ENCODE data around the gene AFF3.
A peak's percentile ranks its signal among the peaks of the same experiment; 100 is the strongest.

The AFF3 gene

DNA sequence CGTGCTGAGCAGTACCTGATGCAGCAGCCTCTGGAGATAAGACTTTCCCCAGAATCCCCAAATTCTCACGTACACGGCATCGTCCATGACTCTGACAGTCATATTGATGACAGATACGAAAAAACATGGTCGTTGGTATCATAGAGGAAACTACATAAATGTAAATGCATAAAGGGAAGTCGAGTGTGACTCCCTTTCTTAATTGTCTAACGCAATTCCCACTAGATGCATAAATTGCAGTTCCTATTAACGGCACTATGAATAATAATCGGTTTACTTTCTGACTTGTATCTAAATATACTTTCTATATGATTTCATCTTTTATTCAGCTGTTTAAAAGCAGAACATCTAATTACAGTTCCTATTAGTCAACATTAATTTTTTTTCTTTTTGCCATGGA, 330.0 kb downstream of the AFF3 start:
- DNase-seq: no peak

- DNase-seq: peak; percentile 94
Observed at GRCh38 chr2:99811544-99811943, 330.8 kb downstream of the AFF3 start.

GRCh38 chr2:99810225-99810624, 332.2 kb downstream of the AFF3 start:
- no peak for DNase-seq

DNA sequence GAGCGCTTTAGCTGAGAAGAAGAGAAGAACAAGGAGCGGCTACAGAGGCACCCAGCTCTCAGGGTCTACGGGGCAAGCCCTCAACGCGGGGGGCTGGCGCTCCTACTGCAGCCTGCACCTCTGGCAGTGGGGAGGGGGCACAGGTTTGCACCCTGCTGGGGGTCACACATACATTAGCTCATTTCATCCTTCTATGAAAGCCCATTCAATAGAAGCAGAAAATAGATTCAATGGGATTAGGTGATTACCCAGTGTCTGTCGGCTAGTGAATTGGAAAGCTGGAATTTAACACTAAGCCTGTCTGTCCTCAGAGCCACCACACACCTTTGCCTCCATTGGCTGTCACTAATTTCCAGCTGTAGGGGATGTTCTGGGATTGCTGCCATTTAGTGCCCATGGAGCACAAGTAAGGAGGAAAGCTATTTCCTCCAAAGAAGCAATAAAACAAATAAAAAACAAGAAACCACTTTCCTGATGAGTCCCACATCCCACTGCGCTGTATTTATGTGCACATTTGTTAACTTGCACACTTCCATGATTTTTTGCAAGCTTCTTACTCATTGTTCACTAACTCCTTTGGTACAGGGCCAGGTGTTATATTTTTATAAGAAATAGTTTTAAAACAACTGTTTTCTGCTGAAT, 333.0 kb downstream of the AFF3 start:
- no peak for DNase-seq

- DNase-seq: no peak
Observed at GRCh38 chr2:99808361-99809200, 333.8 kb downstream of the AFF3 start.

DNA sequence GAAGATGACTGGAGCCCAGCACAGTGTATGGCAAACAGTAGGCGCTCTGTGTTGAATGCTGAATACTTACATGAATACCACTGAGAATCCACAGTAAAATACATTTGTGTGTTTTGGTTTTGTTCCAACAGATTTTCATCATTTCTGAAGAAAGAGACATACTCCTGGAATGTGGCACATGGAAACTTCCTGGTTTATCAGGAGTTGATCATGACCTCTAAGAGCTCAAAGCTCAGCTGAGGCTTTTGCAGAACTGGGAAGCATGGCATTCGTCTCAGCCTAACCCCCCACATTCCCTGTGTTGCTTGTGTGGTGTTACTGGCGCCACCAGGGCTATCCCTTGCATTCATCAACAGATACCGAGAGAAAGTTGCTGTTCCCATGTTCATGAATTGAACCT, 335.6 kb downstream of the AFF3 start:
- DNase-seq: peak; percentile 95

GRCh38 chr2:99805930-99806476, 336.4 kb downstream of the AFF3 start:
- DNase-seq: peak; percentile 38

GRCh38 chr2:99803846-99804245, 338.5 kb downstream of the AFF3 start:
- peak; percentile 46 for DNase-seq

- no peak for DNase-seq
Observed at GRCh38 chr2:99802734-99803133, 339.7 kb downstream of the AFF3 start.

GRCh38 chr2:99801327-99801901, 341.0 kb downstream of the AFF3 start:
- DNase-seq: no peak

DNA sequence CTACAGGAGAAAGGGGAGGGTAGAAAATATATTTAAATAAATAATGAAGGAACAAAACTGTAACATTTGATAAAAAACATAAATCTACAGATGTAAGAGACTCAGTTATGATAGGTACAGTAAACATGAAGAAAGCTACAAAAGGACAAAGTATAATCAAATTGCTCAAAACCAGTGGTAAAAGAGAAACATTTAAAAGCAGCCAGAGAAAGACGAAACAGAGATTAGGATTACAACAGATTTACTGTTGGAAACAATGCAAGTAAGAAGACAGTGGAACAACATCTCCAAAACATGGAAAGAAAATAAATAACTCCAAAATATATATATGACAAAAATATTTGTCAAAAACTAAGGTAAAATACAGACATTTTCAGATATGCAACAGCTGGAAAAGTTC, 344.9 kb downstream of the AFF3 start:
- DNase-seq: no peak

DNA sequence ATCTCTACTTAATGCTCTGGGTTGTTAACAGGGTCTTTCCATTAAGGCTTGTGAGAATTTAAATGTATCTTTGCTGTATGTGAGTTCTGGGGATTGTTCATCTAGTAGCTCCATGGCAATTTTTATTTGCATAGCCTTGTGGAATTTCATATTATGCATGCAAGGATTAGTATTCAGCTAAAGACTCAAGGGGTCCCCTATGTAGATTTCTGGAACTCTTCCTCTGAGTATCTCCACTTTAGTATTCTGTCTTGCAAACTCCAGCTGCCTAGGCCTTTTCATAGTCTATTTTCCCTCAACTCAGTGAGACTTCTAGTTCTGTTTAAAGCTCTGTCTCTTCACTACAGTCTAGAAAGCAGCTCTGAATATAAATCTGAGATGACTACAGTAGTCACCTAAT, 348.0 kb downstream of the AFF3 start:
- no peak for DNase-seq

GRCh38 chr2:99793022-99793421, 349.4 kb downstream of the AFF3 start:
- DNase-seq: no peak

- DNase-seq: peak; percentile 61
Observed at GRCh38 chr2:99789849-99790248, 352.5 kb downstream of the AFF3 start.

- DNase-seq: no peak
Observed at GRCh38 chr2:99787769-99788382, 354.5 kb downstream of the AFF3 start.

DNA sequence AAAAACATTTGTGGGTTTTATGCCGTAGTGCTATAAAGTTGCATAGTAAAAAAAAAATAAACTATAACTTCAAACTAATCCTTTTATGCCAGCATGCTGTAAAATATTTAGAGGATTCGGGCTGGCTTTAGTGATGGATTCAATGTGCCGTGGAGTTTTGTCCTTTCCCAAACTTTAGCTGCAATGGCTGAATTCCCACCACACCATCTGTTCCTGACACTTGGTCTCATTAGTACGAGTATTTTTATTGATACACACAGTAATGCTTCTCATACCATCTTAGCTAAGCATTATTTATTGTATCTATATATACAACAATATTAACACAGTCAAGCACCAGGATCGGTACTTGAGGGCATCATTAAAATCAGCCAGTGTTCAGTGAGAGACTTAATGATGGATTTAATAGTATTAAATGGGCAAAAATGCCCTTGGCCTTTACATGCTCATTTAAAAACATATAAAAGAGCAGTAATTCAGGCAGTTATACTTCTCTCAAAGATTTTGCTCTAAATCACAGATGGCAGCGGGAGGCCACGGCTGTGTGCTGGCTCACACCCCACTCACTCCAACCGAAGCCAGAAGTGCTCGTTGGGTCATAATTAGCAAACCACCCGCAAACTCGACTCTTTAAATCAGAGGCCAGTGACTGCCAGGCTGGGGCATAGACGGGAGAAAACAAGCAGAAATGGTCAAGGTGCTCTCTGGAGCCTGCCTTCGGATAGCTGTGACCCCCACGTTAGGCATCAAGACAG, 355.6 kb downstream of the AFF3 start:
- no peak for DNase-seq

DNA sequence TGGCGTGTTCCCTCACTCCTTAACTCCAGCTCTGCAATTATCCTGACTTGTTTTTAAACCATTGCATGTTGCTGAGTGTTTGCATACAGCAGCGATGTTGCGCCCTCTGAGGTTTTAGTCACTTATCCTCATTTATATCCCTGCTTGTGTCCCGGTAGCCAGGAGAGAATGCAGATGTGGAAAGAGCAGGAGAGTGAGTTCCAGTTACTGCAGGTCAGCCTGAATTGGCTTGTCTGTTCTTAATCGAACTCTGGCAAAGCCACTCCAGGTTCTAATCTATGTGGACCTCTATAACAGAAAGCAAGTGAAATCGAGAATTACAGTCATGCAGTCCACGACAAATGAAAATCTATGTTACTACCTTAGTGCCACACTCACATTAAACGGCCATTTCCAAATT, 357.4 kb downstream of the AFF3 start:
- DNase-seq: no peak

DNA sequence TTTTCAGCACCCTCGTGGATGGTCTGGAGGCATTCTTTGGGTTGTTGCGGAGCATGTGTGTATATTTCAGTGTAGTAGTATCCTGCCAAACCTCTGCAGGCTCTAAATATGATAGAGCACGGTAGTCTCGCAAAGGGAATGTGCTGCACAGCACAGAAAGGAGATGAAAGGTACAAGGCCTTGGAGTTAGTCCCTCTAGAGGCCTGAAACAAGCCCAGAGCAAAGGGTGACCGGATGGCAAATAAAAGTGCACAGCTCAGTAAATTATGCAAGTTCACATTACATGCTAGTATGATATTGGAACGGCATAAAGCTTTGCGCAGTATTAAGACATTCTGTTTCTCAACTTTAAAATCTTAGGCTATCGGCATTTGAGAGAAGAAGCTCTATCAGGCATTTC, 358.1 kb downstream of the AFF3 start:
- DNase-seq: no peak

DNA sequence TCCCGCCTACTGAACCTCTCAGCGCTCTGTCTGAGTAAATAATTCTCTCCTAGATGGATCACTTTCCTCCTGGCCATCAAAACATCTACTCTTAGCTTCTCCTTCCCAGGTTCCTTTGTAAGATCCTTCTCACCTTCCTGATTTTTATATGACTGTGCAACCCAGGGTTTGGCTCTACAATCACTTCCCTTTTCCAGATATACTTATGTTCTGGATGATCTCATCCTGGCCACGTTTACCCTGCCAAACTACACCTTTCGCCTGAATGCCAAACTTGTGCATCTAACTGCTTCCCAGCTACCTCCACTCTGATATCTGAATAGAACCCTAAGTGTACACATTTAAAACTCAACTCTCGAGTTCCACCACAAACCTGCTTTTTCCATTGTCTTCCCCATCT, 362.1 kb downstream of the AFF3 start:
- DNase-seq: no peak

GRCh38 chr2:99779276-99779675, 363.1 kb downstream of the AFF3 start:
- DNase-seq: peak; percentile 85

- no peak for DNase-seq
Observed at GRCh38 chr2:99777656-99778290, 364.6 kb downstream of the AFF3 start.
